TTC549 (cell line): ENCODE measurements around the gene EPHA1.

Experiments
- FAIRE-seq: peaks from 2 replicates; lab custom pipeline; 2012; peaks lifted over from hg19 to GRCh38; lab: Jason Lieb, UNC

Gene EPHA1

DNA sequence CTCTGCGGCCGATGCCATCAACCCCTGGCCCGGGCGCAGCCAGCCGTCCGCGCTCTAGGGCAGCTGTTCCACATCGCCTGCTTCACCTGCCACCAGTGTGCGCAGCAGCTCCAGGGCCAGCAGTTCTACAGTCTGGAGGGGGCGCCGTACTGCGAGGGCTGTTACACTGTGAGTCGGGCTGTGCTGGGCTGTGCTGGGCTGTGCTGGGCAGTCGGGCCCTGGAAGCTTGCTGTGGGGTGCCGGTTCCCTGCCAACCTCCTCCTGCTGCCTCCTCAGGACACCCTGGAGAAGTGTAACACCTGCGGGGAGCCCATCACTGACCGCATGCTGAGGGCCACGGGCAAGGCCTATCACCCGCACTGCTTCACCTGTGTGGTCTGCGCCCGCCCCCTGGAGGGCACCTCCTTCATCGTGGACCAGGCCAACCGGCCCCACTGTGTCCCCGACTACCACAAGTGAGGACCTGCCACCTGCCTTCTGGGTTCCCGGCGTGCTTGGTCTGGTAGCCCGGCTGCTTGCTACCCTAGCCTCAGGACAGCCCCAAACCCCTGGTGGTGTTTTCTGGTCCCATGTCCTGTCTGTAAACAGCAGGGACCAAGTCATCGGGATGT, 20.1 kb downstream of the EPHA1 start:
- no peak for FAIRE-seq

- FAIRE-seq: no peak
These were observed 20.6 kb downstream of the EPHA1 start for GRCh38 chr7:143388051-143388450.

DNA sequence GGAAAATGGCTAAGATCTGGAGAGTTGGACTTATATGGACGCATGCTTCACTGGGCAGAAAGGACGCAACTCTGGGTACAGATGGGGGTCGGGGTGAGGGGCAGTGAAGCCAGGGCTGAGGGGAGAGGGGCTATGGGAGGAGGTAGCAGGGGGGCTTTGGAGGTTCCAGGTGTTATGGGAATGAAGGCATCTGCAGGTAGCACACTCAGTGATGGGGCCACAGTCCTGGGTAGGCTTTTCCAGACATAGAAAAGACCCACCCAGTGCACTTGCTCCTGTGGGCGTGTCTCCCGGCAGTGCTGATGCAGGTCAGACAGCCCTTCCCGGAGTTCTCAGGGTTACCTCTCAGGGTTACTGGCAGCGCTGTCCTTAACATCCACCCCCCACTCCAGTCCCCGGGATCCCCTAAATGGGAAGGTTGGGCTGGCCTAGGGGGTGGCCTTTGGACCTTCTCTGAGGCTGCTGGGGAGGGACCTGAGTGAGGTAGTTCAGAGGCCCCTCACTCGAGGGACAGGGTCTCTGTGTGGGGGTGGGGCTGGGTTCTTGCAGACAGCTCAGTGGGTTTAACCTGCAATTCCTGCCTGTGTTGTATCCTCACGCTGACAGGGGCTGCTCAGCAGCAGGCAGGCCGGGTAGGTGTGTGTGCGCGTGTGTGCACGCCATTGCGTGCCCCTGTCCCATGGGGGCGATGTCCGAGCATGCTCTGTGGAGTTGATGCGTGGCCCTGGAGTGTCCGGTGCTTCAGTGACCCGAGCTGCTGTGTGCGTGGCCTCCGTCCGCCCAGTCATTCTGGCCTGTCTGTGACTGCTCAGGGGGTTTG, 21.3 kb downstream of the EPHA1 start:
- no peak for FAIRE-seq

DNA sequence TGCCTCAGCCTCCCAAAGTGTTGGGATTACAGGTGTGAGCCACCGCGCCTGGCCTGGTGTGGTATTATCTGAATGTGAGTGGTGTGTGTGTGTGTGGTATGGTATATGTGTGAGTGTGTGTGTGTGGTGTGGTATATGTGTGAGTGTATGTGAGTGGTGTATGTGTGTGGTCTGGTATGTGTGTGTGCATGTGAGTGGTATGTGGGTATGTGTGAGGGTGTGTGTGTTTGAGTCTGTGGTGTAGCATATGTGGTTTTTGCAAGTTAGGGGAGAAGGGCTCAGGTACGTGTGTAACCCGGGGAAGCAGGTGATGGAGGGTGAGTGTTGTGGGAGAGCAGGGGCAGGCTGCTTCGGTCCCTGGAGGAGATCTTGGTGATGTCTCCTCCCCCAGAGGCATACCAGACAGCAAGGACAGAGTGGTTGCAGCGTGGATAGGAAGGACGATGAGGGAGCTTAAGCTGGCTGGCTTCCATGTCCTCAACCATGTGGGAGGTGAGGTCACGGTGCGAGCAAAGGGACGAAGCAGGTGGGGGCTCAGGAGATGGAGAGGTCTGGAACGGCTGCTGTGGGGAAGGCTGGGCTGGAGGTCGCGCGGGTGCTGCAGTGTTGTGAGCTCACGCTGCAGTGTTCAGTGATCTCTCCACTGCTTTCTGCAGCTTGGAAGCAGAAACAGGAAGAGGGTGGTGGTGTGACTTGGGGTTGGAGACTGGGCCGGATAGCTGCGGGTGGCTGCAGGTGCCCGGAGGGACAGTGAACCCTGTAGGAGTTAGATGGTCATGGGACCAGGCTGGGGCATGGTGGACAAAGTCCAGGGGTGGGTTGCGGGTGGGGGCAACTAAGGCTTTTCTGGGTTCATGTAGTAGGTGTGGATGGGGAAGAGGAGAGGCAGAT, 22.5 kb downstream of the EPHA1 start:
- FAIRE-seq: no peak

DNA sequence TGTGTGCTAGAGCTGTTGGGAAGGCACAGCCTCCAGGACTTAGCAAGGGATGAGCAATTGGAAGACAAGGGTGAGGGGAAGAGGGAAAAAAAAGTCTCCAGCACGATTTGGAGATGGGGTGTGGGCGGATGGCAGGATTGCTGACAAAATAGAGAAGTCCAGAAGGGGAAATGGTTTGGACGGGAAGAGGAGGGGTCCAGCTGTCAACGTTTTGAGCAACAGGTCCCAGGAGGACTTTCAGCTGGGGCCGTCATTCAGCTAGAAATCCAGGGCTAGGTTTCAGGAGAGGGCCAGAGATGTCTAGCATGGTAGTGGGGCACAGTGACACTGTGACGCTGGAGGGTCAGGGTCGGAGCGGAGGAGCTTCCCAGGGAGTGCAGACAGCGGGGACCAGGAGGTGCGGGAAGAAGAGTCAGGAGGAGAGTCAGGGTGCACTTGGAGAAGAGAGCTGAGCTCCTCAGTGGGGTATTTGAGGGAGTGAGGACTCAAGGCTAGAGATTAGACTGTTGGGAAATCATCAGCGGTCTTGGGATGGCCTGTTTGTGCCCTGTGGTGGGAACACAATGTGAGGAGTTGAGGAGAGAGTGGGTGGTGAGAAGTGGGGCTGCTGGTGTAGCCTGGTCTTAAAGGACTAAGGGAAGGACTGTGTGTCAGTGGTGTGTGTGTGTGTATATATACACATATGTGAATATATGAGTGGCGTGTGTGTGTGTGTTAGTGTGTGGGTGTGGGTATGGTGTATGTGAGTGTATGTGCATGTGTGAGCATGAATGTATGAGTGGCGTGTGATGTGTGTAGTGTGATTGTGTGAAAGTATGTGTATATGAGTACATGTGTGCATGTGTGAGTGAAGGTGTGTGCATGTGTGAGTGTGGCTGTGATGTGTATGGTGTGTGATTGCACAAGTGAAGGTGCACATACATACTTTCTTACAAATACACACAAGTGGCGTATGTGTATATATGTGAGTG, 23.7 kb downstream of the EPHA1 start:
- no peak for FAIRE-seq

GRCh38 chr7:143384148-143384547, 24.5 kb downstream of the EPHA1 start:
- FAIRE-seq: no peak

DNA sequence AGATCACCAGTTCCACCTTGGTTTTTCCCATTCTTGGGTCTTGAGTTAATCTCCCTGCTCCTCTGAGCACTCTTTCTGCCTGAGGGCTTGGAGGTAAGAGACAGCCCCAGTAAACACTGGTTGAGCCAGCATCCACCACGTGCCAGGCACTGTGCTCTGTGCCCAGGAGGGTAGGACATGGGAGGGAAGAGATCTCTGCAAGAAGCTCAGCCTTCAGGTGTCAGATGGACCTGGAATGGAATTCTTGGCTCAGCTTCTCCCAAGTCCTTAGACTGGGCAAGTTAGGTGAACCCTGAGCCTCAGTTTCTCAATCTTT, 25.1 kb downstream of the EPHA1 start:
- no peak for FAIRE-seq

- FAIRE-seq: no peak
These were observed 25.6 kb downstream of the EPHA1 start for GRCh38 chr7:143382791-143383641.

DNA sequence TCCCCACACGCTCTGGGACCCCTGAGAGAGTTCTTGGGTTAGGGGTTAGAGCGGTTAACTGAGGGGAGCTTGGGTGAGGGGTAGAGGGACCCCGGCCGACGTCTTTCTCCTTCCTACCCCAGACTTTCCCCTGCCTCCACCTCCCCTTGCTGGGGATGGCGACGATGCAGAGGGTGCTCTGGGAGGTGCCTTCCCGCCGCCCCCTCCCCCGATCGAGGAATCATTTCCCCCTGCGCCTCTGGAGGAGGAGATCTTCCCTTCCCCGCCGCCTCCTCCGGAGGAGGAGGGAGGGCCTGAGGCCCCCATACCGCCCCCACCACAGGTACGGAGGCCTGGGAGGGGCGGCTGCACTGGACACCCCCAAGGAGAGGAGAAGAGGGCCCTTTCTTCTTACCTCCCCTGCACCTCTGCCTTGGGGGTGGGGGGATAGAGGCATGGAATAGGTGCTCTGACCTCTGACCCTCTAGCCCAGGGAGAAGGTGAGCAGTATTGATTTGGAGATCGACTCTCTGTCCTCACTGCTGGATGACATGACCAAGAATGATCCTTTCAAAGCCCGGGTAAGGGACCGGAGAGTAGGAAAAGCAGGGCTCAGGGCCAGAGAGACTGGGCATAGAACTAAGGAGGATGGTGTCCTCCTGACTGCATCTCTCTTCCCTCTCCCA, 26.4 kb downstream of the EPHA1 start:
- no peak for FAIRE-seq

GRCh38 chr7:143381427-143382125, 27.1 kb downstream of the EPHA1 start:
- no peak for FAIRE-seq

- FAIRE-seq: no peak
These were observed 27.8 kb downstream of the EPHA1 start, which contains the start of gene ZYX for GRCh38 chr7:143380646-143381426. Gene ZYX, plus strand, starts transcription at chr7:143381345. Its CDS starts 227 bp downstream, at chr7:143381572.

GRCh38 chr7:143380260-143380645, 28.4 kb downstream of the EPHA1 start:
- no peak for FAIRE-seq

DNA sequence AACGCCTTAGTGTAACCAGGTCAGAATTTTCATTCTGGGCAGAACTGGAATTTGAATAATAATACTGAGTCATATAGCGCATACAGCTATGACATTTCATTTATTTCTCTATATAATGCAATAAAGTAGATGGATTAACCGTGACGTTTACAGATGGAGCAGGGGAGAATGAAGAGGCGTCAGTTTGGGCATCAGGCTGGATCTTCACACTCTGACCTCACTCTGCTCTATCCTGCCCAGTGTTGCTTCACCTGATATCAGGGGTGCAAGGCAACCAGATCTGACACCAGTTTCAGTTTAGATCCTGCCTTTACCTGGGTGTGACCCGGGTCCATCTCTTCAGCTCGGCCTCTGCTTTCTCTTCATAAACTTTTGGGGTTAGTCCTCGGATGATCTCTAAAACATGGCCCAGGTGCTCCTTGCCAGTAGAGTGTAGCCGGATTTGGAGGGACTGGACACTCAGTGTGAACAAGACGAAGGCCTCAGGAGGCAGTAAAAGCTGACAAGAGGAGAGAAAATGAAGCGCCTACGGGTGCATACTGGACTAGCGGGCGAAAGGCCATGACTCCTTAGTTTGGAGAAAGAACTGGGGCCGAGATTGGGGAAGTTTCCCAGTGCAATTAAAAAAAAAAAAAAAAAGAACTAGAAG, 28.9 kb downstream of the EPHA1 start:
- no peak for FAIRE-seq

- FAIRE-seq: no peak
These were observed 32.3 kb downstream of the EPHA1 start for GRCh38 chr7:143376396-143376795.

DNA sequence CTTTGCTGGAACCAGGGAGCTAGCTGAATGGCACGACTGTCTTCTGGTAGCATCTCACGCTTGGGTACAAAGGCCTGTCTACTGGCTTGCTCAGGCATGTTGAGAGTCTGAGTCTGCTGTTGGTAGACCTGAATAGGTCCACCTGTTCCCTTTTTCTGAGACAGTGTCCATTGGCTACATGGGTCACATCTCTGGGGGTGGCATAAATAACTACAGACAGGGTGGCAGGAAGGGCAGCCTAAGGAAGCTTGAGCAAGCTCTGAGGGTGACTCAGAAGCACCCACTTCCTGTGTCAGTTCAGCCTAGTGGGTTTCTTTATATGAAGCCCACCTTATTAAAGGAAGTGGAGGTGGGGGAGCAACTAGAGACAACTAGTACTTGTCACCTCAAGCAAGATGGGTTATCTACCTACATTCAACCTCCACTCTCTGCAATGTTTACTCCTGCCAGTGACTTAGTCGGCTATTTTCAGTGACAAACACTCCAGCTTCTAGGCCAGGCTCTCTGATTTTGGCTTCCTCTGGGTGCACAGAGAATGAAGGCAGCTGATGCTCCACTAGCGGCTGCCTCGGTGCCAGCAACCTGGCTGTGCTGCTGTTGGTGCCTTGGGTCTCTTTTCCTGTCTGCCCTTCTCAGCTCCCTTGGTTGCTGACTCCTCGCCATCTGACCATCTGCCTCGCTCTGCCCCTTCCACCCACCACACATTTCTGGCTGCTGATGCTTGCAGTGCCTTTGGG, 33.2 kb downstream of the EPHA1 start:
- no peak for FAIRE-seq

DNA sequence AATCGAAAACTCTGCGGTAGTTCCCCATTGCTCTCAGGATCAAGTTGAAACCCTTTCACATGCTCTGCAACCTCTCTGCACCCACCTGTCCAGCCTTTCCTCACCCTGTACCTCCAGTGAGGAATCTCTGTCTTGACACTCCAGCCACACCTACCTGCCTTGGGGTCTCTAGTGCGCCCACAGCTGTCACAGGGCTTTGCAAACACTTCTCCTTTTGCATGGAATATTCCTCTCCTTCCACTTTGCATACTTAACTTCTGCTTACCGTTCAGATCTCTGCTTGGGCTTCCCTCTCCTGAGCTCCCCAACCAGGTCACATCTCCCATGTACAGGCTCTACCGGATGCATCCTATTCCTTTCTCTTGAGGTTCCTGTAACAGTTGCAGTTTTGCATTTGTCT, 34.1 kb downstream of the EPHA1 start:
- no peak for FAIRE-seq

GRCh38 chr7:143373255-143373794, 35.3 kb downstream of the EPHA1 start:
- no peak for FAIRE-seq
